Glutamatergic neuron (in vitro differentiated cells): ENCODE results near the gene ADGRF3. TPM values are rescaled to one million over a fixed set of nuclear protein-coding genes. Genes with fewer than 3 reads are reported as not detected.

Source experiments
- DNase-seq: peaks from one replicate; pipeline ENCODE4 v3.0.0; 2022
- H3K27ac Mint-ChIP-seq: one replicate; pipeline ENCODE4 v1.8.0; 2020; ENCODE audit warnings: mild to moderate bottlenecking, mixed read lengths, inconsistent platforms; ENCODE audit not compliant: unreplicated experiment
- H3K27me3 Mint-ChIP-seq: one replicate; pipeline ENCODE4 v1.8.0; 2020; ENCODE audit warnings: mild to moderate bottlenecking, moderate library complexity, mixed read lengths, inconsistent platforms; ENCODE audit not compliant: unreplicated experiment
- H3K36me3 Mint-ChIP-seq: one replicate; pipeline ENCODE4 v1.8.0; 2020; ENCODE audit warnings: mild to moderate bottlenecking, mixed read lengths, inconsistent platforms; ENCODE audit not compliant: unreplicated experiment
- H3K4me1 Mint-ChIP-seq: one replicate; pipeline ENCODE4 v1.8.0; 2020; ENCODE audit warnings: mild to moderate bottlenecking, low read depth, mixed read lengths, inconsistent platforms; ENCODE audit not compliant: unreplicated experiment
- H3K4me3 Mint-ChIP-seq: one replicate; pipeline ENCODE4 v1.8.0; 2020; ENCODE audit warnings: mild to moderate bottlenecking, mixed read lengths, inconsistent platforms; ENCODE audit not compliant: unreplicated experiment
- H3K9me3 Mint-ChIP-seq: one replicate; pipeline ENCODE4 v1.8.0; 2020; ENCODE audit warnings: mild to moderate bottlenecking, moderate library complexity, mixed read lengths, inconsistent platforms; ENCODE audit not compliant: unreplicated experiment
- CTCF ChIP-seq: fragments of 200-600 bp; sonication (generic); IDR thresholded peaks from one replicate; pipeline ENCODE4 v1.5.0; 2021; ENCODE audit not compliant: partially characterized antibody, unreplicated experiment
- total RNA-seq: library from RNA; stranded (reverse); fragmentation: NEBNext Ultra II Directional; extraction: Animal tissue kit (Norgen Biotek cat#: 25700); gene quantifications from one replicate; pipeline ENCODE4 v1.2.1, GENCODE V29; 2021; ENCODE audit not compliant: unreplicated experiment

Gene ADGRF3
- total RNA-seq, 1 donor from 2014 or later, result 0.54 TPM

GRCh38 chr2:26344581-26345282, 1.9 kb downstream of the ADGRF3 start:
- no peak for DNase-seq

GRCh38 chr2:26340831-26341230, 5.8 kb downstream of the ADGRF3 start:
- H3K27me3 Mint-ChIP-seq, result peaks cover 3% of the 10 kb centered on the region
- H3K4me1 Mint-ChIP-seq, result peaks cover 6% of the 10 kb centered on the region
- no peak overlapping the region for H3K27ac Mint-ChIP-seq
- no peaks in the 10 kb centered on the region for H3K36me3 Mint-ChIP-seq
- no peak for DNase-seq
- TF ChIP-seq CTCF, result no peak
- H3K9me3 Mint-ChIP-seq, result peaks cover 3% of the 10 kb centered on the region
- no peak overlapping the region for H3K4me3 Mint-ChIP-seq

More at GRCh38 chr2:26344581-26345282, 1.9 kb downstream of the ADGRF3 start:
- TF ChIP-seq CTCF, result no peak
- peak overlapping the region; percentile 99 for H3K27ac Mint-ChIP-seq
- peaks cover 8% of the 10 kb centered on the region for H3K9me3 Mint-ChIP-seq
- peaks cover 6% of the 10 kb centered on the region for H3K27me3 Mint-ChIP-seq
- H3K4me1 Mint-ChIP-seq, result peaks cover 18% of the 10 kb centered on the region
- no peaks in the 10 kb centered on the region for H3K36me3 Mint-ChIP-seq
- H3K4me3 Mint-ChIP-seq, result peak overlapping the region; percentile 98

GRCh38 chr2:26337298-26337697, 9.3 kb downstream of the ADGRF3 start:
- H3K4me3 Mint-ChIP-seq, result no peak overlapping the region
- no peaks in the 10 kb centered on the region for H3K27me3 Mint-ChIP-seq
- H3K4me1 Mint-ChIP-seq, result no peaks in the 10 kb centered on the region
- no peak for DNase-seq
- TF ChIP-seq CTCF, result no peak
- H3K9me3 Mint-ChIP-seq, result no peaks in the 10 kb centered on the region
- no peak overlapping the region for H3K27ac Mint-ChIP-seq
- H3K36me3 Mint-ChIP-seq, result no peaks in the 10 kb centered on the region

GRCh38 chr2:26336719-26337118, 9.9 kb downstream of the ADGRF3 start:
- Mint-ChIP-seq H3K4me3 (no peak overlapping the region), H3K4me1 (no peaks in the 10 kb centered on the region), H3K27ac (no peak overlapping the region), H3K27me3 (no peaks in the 10 kb centered on the region), H3K36me3 (no peaks in the 10 kb centered on the region), H3K9me3 (no peaks in the 10 kb centered on the region)
- no peak for DNase-seq
- no peak for TF ChIP-seq CTCF

GRCh38 chr2:26335231-26335630, 11.4 kb downstream of the ADGRF3 start:
- Mint-ChIP-seq H3K27ac (no peak overlapping the region), H3K4me3 (no peak overlapping the region), H3K27me3 (no peaks in the 10 kb centered on the region), H3K4me1 (no peaks in the 10 kb centered on the region), H3K36me3 (no peaks in the 10 kb centered on the region), H3K9me3 (no peaks in the 10 kb centered on the region)
- TF ChIP-seq CTCF, result no peak
- DNase-seq, result no peak
